ENCODE data around the gene SQSTM1.
A peak's percentile ranks its signal among the peaks of the same experiment; 100 is the strongest.

SQSTM1 gene

GRCh38 chr5:179837076-179838011 lies 16.6 kb downstream of the SQSTM1 start:
- TF ChIP-seq, protein P1, sequence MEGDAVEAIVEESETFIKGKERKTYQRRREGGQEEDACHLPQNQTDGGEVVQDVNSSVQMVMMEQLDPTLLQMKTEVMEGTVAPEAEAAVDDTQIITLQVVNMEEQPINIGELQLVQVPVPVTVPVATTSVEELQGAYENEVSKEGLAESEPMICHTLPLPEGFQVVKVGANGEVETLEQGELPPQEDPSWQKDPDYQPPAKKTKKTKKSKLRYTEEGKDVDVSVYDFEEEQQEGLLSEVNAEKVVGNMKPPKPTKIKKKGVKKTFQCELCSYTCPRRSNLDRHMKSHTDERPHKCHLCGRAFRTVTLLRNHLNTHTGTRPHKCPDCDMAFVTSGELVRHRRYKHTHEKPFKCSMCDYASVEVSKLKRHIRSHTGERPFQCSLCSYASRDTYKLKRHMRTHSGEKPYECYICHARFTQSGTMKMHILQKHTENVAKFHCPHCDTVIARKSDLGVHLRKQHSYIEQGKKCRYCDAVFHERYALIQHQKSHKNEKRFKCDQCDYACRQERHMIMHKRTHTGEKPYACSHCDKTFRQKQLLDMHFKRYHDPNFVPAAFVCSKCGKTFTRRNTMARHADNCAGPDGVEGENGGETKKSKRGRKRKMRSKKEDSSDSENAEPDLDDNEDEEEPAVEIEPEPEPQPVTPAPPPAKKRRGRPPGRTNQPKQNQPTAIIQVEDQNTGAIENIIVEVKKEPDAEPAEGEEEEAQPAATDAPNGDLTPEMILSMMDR (conservative IDR thresholded peaks at IDR 0.05; ENCODE audit: low read depth), result no peak
- CTCF ChIA-PET, result interaction anchor here (1.3 kb wide), 1 partner anchor 10 kb away, joined by 6 read pairs; no protein-coding TSS in a partner anchor
- POLR2A ChIA-PET (ENCODE audit: low non-redundant PET), result no interaction called here
- peak overlapping the region; percentile 78 for H3K27ac ChIP-seq
- DNase-seq (ENCODE audit: low spot score), result no peak

- CTCF ChIA-PET, result interaction anchor here (0.7 kb wide), 2 partner anchors 12 to 75 kb away, joined by 3 to 4 read pairs; no protein-coding TSS in a partner anchor
- POLR2A ChIA-PET (ENCODE audit: low non-redundant PET), result no interaction called here
- TF ChIP-seq, protein P1 (conservative IDR thresholded peaks at IDR 0.05; ENCODE audit: low read depth), result no peak
- DNase-seq (ENCODE audit: low spot score), result no peak
- peak overlapping the region; percentile 78 for H3K27ac ChIP-seq
Measured at GRCh38 chr5:179839328-179840256, 18.9 kb downstream of the SQSTM1 start.

- no peak for DNase-seq (ENCODE audit: low spot score)
- CTCF ChIA-PET, result interaction anchor here (0.7 kb wide), 2 partner anchors 11 to 76 kb away, joined by 3 to 4 read pairs; no protein-coding TSS in a partner anchor
- H3K27ac ChIP-seq, result peak overlapping the region; percentile 78
- TF ChIP-seq, protein P1 (conservative IDR thresholded peaks at IDR 0.05; ENCODE audit: low read depth), result no peak
- POLR2A ChIA-PET (ENCODE audit: low non-redundant PET), result no interaction called here
Measured at GRCh38 chr5:179840321-179840720, 19.6 kb downstream of the SQSTM1 start.

DNA sequence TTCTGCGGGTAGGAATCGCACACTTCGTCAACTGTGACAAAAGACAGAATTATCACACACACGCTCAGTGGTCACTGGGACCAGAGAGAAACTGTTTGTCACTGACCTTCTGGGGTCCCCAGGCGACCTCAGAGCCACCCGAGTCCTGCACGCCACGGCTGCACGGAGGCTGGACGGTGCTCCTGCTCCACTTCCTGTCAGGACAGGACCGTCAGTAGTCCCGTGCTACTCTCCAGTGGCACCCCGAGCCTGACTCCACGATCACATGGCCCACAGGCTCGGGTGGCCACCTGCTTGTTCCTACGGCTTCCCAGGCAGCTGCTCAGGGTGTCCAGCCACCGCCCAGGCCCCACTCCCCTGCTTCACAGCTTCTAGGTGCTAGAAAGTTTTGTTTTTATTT lies 20.1 kb downstream of the SQSTM1 start:
- TF ChIP-seq, protein P1 (conservative IDR thresholded peaks at IDR 0.05; ENCODE audit: low read depth), result no peak
- H3K27ac ChIP-seq, result peak overlapping the region; percentile 78
- CTCF ChIA-PET, result no interaction called here
- POLR2A ChIA-PET (ENCODE audit: low non-redundant PET), result no interaction called here
- no peak for DNase-seq (ENCODE audit: low spot score)

DNA sequence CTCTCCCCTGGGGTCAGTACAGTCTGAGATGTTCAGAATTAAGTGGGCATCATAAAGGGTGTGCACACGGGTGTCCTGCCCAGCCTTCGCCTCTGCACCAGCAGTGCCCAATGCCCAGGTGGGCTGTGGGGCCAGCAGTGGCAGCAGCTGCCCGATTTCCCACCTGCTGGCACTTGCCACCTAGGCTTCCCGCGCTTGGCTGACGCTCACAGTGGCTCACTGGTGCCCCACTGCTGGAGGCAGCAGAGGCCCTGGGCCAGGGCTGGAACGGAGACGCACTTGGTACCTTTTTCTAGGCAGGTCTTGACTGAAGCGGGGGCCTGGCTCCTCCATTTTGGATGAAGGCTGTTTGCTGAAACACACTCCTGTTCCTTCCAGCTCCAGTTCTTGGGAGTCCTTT lies 20.9 kb downstream of the SQSTM1 start:
- peak overlapping the region; percentile 78 for H3K27ac ChIP-seq
- ChIA-PET CTCF (no interaction called here), POLR2A (ENCODE audit: low non-redundant PET) (no interaction called here)
- no peak for DNase-seq (ENCODE audit: low spot score)
- TF ChIP-seq, protein P1 (conservative IDR thresholded peaks at IDR 0.05; ENCODE audit: low read depth), result no peak

DNA sequence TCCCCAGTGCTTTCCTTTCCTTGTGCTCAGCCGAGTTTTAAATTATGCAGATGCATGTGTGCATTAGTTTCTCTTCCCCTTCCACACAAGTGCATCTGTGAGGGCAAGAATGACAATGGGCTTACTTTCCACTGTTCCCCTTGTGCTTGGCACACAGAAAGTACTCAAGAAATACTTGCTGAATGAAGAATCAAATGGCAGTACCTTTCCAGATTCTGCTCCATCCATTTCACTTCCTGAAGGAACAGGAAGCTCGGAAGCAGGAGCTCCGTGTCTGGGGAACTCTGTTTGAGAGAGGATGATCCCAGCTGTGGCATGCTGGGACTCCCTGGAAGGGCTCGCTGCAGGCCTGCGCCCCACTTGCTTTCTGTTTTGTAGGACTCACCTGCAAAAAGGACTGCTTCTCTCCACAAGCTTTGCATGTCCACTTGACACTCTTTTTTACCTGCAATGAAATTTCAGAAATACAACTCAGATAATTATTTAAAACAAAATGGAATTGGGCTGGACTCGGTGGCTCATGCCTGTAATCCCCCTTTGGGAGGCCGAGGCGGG lies 32.4 kb downstream of the SQSTM1 start:
- CTCF ChIA-PET, result no interaction called here
- no peak for DNase-seq (ENCODE audit: low spot score)
- TF ChIP-seq, protein P1 (conservative IDR thresholded peaks at IDR 0.05; ENCODE audit: low read depth), result no peak
- H3K27ac ChIP-seq, result peak overlapping the region; percentile 21; the same call in 1 of the 2 replicates
- POLR2A ChIA-PET (ENCODE audit: low non-redundant PET), result no interaction called here
